Activated T-helper 2 cell treated with anti-CD3 and anti-CD28 coated beads, Interferon-gamma antibody, Interleukin-2, Interleukin-4, amounts not matched to agents 10 μg/mL and 5 μg/mL and 100 μg/mL, durations not matched to agents 14 hours and 24 hours and 36 hours (primary cell): ENCODE measurements around the gene SPX. TPM values are rescaled to one million over a fixed set of nuclear protein-coding genes. Genes with fewer than 3 reads are reported as not detected.

Experiments
- DNase-seq: peaks from one replicate; pipeline ENCODE4 v3.0.0; 2021; ENCODE audit warnings: low spot score
- H3K27ac Mint-ChIP-seq: one replicate; pipeline ENCODE4 v1.8.0; 2021; ENCODE audit warnings: mixed read lengths
- H3K27me3 Mint-ChIP-seq: one replicate; pipeline ENCODE4 v1.8.0; 2021; ENCODE audit warnings: low read depth, mixed read lengths
- H3K36me3 Mint-ChIP-seq: one replicate; pipeline ENCODE4 v1.8.0; 2021; ENCODE audit warnings: low read depth, mixed read lengths
- H3K4me1 Mint-ChIP-seq: one replicate; pipeline ENCODE4 v1.8.0; 2021; ENCODE audit warnings: low read depth, mixed read lengths
- H3K4me3 Mint-ChIP-seq: one replicate; pipeline ENCODE4 v1.8.0; 2021; ENCODE audit warnings: low read depth, mild to moderate bottlenecking, moderate library complexity, mixed read lengths
- H3K9me3 Mint-ChIP-seq: one replicate; pipeline ENCODE4 v1.8.0; 2021; ENCODE audit warnings: mixed read lengths
- intact Hi-C: fragments of 100-400 bp; cut with micrococcal nuclease; formaldehyde crosslinking; loops from one replicate; pipeline ENCODE4 v1.15.1; 2023
- total RNA-seq: library from RNA; stranded (reverse); gene quantifications from 2 replicates; pipeline ENCODE4 v1.2.3, GENCODE V29; 2022

Gene SPX
- total RNA-seq, 1 donor from 2014 or later, result 1.6 TPM

- intact Hi-C loops, result no loop called here
- Mint-ChIP-seq H3K9me3 (no peaks in the 10 kb centered on the region), H3K36me3 (no peaks in the 10 kb centered on the region), H3K27ac (no peak overlapping the region), H3K27me3 (no peaks in the 10 kb centered on the region), H3K4me1 (no peaks in the 10 kb centered on the region), H3K4me3 (no peak overlapping the region)
- no peak for DNase-seq
Observed at GRCh38 chr12:21566907-21567394, 40.9 kb downstream of the SPX start.

GRCh38 chr12:21568115-21568514 is 42.0 kb downstream of the SPX start:
- Mint-ChIP-seq H3K4me1 (no peaks in the 10 kb centered on the region), H3K36me3 (no peaks in the 10 kb centered on the region), H3K27ac (no peak overlapping the region), H3K27me3 (no peaks in the 10 kb centered on the region), H3K4me3 (no peak overlapping the region), H3K9me3 (no peaks in the 10 kb centered on the region)
- intact Hi-C loops, result no loop called here
- DNase-seq, result no peak

GRCh38 chr12:21571046-21571445 is 45.0 kb downstream of the SPX start:
- no peak for DNase-seq
- H3K27me3 Mint-ChIP-seq, result peaks cover 5% of the 10 kb centered on the region
- H3K4me1 Mint-ChIP-seq, result no peaks in the 10 kb centered on the region
- H3K27ac Mint-ChIP-seq, result no peak overlapping the region
- intact Hi-C loops, result no loop called here
- no peaks in the 10 kb centered on the region for H3K36me3 Mint-ChIP-seq
- H3K9me3 Mint-ChIP-seq, result no peaks in the 10 kb centered on the region
- no peak overlapping the region for H3K4me3 Mint-ChIP-seq

- Mint-ChIP-seq H3K27me3 (peaks cover 8% of the 10 kb centered on the region), H3K4me1 (no peaks in the 10 kb centered on the region), H3K27ac (no peak overlapping the region), H3K4me3 (no peak overlapping the region), H3K36me3 (no peaks in the 10 kb centered on the region), H3K9me3 (no peaks in the 10 kb centered on the region)
- intact Hi-C loops, result no loop called here
- DNase-seq, result no peak
Observed at GRCh38 chr12:21573733-21574358, 47.8 kb downstream of the SPX start.

- no peaks in the 10 kb centered on the region for H3K9me3 Mint-ChIP-seq
Observed at GRCh38 chr12:21576431-21576830, 50.3 kb downstream of the SPX start.

GRCh38 chr12:21577516-21577915 is 51.4 kb downstream of the SPX start:
- no peak for DNase-seq
- Mint-ChIP-seq H3K4me3 (no peak overlapping the region), H3K36me3 (no peaks in the 10 kb centered on the region), H3K27me3 (peaks cover 11% of the 10 kb centered on the region), H3K27ac (no peak overlapping the region), H3K4me1 (no peaks in the 10 kb centered on the region), H3K9me3 (no peaks in the 10 kb centered on the region)
- intact Hi-C loops, result no loop called here

More at GRCh38 chr12:21576431-21576830, 50.3 kb downstream of the SPX start:
- H3K27ac Mint-ChIP-seq, result no peak overlapping the region
- no peaks in the 10 kb centered on the region for H3K36me3 Mint-ChIP-seq
- H3K4me3 Mint-ChIP-seq, result no peak overlapping the region
- peaks cover 11% of the 10 kb centered on the region for H3K27me3 Mint-ChIP-seq
- DNase-seq, result no peak
- intact Hi-C loops, result no loop called here
- no peaks in the 10 kb centered on the region for H3K4me1 Mint-ChIP-seq

GRCh38 chr12:21580748-21581516 is 54.8 kb downstream of the SPX start:
- Mint-ChIP-seq H3K9me3 (no peaks in the 10 kb centered on the region), H3K4me1 (no peaks in the 10 kb centered on the region), H3K27ac (no peak overlapping the region), H3K4me3 (no peak overlapping the region), H3K27me3 (peaks cover 6% of the 10 kb centered on the region), H3K36me3 (no peaks in the 10 kb centered on the region)
- intact Hi-C loops, result no loop called here
- DNase-seq, result no peak

Other genes starting within 250 kb of the SPX start
- gene SLCO1A2, start 191.4 kb upstream of the SPX start, total RNA-seq, result not detected in 2 replicates
- gene IAPP, start 153.4 kb upstream of the SPX start, total RNA-seq, result not detected in 2 replicates
- gene PYROXD1, start 88.6 kb upstream of the SPX start, total RNA-seq, result 27.3 and 30.1 TPM in 2 replicates
- 68.4 and 69.0 TPM in 2 replicates for gene RECQL, start 24.7 kb upstream of the SPX start, total RNA-seq
- 42.2 and 46.1 TPM in 2 replicates for gene GOLT1B, start 24.5 kb upstream of the SPX start, total RNA-seq
- gene GYS2, start 78.6 kb downstream of the SPX start, total RNA-seq, result 0.07 and 0.14 TPM in 2 replicates
- 1,305 and 1,321 TPM in 2 replicates for gene LDHB, start 131.5 kb downstream of the SPX start, total RNA-seq
- gene KCNJ8, start 248.4 kb downstream of the SPX start, total RNA-seq, result not detected in 2 replicates